Endothelial cell of umbilical vein (primary cell): ENCODE measurements around the gene ICAM5. TPM values are rescaled to one million over a fixed set of nuclear protein-coding genes. Genes with fewer than 3 reads are reported as not detected.
"Not testable (repeated sequence)": the region's sequence is repeated elsewhere in the genome, so short reads cannot be mapped to it uniquely, and the experiment has no call there.

Experiments
- Bru-seq: library from RNA; stranded (reverse); fragments of 400-500 nt; gene quantifications from one replicate; lab custom pipeline; 2021; lab: Mats Ljungman, UMichigan
- BruChase-seq, 2 experiments: library from RNA; stranded (reverse); fragments of 400-500 nt; gene quantifications; one replicate each; lab custom pipeline; 2021; lab: Mats Ljungman, UMichigan
- BruUV-seq: library from RNA; stranded (reverse); fragments of 400-500 nt; replicated peaks from 2 replicates; lab custom pipeline; 2021; lab: Mats Ljungman, UMichigan
- CTCF ChIA-PET: fragments of 300-600, 350-600 bp; sonication (Branson Sonifier 250); formaldehyde crosslinking; loops from one replicate; lab custom pipeline; 2021; ENCODE audit warnings: antibody characterized with exemption, inconsistent platforms; lab: Charles Lee
- POLR2A ChIA-PET: fragments of 300-600, 350-600 bp; sonication (Branson Sonifier 250); formaldehyde crosslinking; loops from one replicate; lab custom pipeline; 2021; ENCODE audit warnings: antibody characterized with exemption, inconsistent platforms; lab: Charles Lee
- DNase-seq: peaks from one replicate; pipeline ENCODE4 v3.0.0-alpha.2; 2011; ENCODE audit warnings: low read depth, low spot score
- FAIRE-seq: peaks from 2 replicates; lab custom pipeline; 2011; peaks lifted over from hg19 to GRCh38; lab: Jason Lieb, UNC
- H2AFZ ChIP-seq: 2 replicates; pipeline ENCODE4 v1.6.0; 2012; ENCODE audit warnings: low read depth, low read length, control low read depth, inconsistent platforms
- H3K27ac ChIP-seq: 2 replicates; pipeline ENCODE4 v1.5.1; 2011; ENCODE audit warnings: low read depth, mild to moderate bottlenecking, control low read depth, low read length, moderate library complexity; ENCODE audit not compliant: insufficient read depth
- H3K27me3 ChIP-seq, 2 experiments: 2 replicates each; pipeline versions ENCODE4 v1.6.0 to v1.6.1; 2011; ENCODE audit warnings: low read length in 2 of 2, mixed read lengths in 1 of 2; ENCODE audit not compliant: control insufficient read depth in 2 of 2, insufficient read depth in 2 of 2
- H3K36me3 ChIP-seq, 2 experiments: 2 replicates in 1 of 2; 3 replicates in 1 of 2; pipeline ENCODE4 v1.5.1; 2011; ENCODE audit warnings: low read length in 2 of 2, mild to moderate bottlenecking in 1 of 2, moderate library complexity in 1 of 2; ENCODE audit not compliant: control insufficient read depth in 2 of 2, insufficient read depth in 2 of 2; ENCODE audit errors: extremely low read depth in 1 of 2
- H3K4me1 ChIP-seq: 3 replicates; pipeline ENCODE4 v1.5.1; 2011; ENCODE audit warnings: mild to moderate bottlenecking, low read length; ENCODE audit not compliant: control insufficient read depth, insufficient read depth; ENCODE audit errors: extremely low read depth
- H3K4me2 ChIP-seq: 2 replicates; pipeline ENCODE4 v1.6.1; 2011; ENCODE audit warnings: low read length, control low read depth, mixed read lengths; ENCODE audit not compliant: insufficient read depth
- H3K4me3 ChIP-seq, 3 experiments: fragments of 200-600 bp in 1 of 3; sonication (generic), shearing (Covaris generic) in 1 of 3; replicated peaks in 1 of 3; 2 replicates each; pipeline ENCODE4 v1.5.1; 2011 to 2016; ENCODE audit warnings: control low read depth in 3 of 3, low read length in 3 of 3, mild to moderate bottlenecking in 2 of 3, inconsistent platforms in 1 of 3, low read depth in 1 of 3, moderate library complexity in 1 of 3; ENCODE audit not compliant: insufficient read depth in 1 of 3
- H3K79me2 ChIP-seq: 2 replicates; pipeline ENCODE4 v1.6.0; 2012; ENCODE audit warnings: low read length, inconsistent platforms; ENCODE audit not compliant: control insufficient read depth, insufficient read depth
- H3K9ac ChIP-seq: replicated peaks from 2 replicates; pipeline ENCODE3; 2011; ENCODE audit warnings: low read length, control low read depth; ENCODE audit not compliant: insufficient read depth; ENCODE audit errors: extremely low read depth
- H3K9me1 ChIP-seq: replicated peaks from 3 replicates; pipeline ENCODE4 v1.6.0; 2011; ENCODE audit warnings: mild to moderate bottlenecking, low read length; ENCODE audit not compliant: control insufficient read depth, insufficient read depth; ENCODE audit errors: extremely low read depth
- H3K9me3 ChIP-seq: replicated peaks from 2 replicates; pipeline ENCODE4 v1.5.1; 2012; ENCODE audit warnings: low read length, inconsistent platforms; ENCODE audit not compliant: control insufficient read depth, insufficient read depth
- H4K20me1 ChIP-seq: replicated peaks from 2 replicates; pipeline ENCODE3; 2011; ENCODE audit warnings: mild to moderate bottlenecking, low read length; ENCODE audit not compliant: control insufficient read depth, insufficient read depth; ENCODE audit errors: extremely low read depth
- CTCF ChIP-seq, 2 donors: IDR thresholded peaks; 1 replicate in 1 of 2; 2 replicates in 1 of 2; pipeline ENCODE4 v1.5.1; 2011; ENCODE audit warnings: low read length in 2 of 2, mild to moderate bottlenecking in 2 of 2, moderate library complexity in 2 of 2, control low read depth in 1 of 2, inconsistent platforms in 1 of 2, low read depth in 1 of 2; ENCODE audit not compliant: insufficient read depth in 1 of 2; ENCODE audit errors: extremely low read depth in 1 of 2
- EZH2 ChIP-seq: IDR thresholded peaks from 2 replicates; pipeline ENCODE4 v1.6.1; 2012; ENCODE audit warnings: borderline replicate concordance, low read depth, mild to moderate bottlenecking, moderate library complexity, low read length, inconsistent platforms; ENCODE audit not compliant: severe bottlenecking
- FOS ChIP-seq: IDR thresholded peaks from 2 replicates; pipeline ENCODE4 v1.6.1; 2011; ENCODE audit warnings: mild to moderate bottlenecking, low read length, moderate library complexity, borderline replicate concordance; ENCODE audit not compliant: insufficient read depth
- JUN ChIP-seq: IDR thresholded peaks from 2 replicates; pipeline ENCODE4 v1.6.1; 2011; ENCODE audit warnings: borderline replicate concordance, low read depth; ENCODE audit not compliant: insufficient read length, insufficient read depth
- MAX ChIP-seq: IDR thresholded peaks from 2 replicates; pipeline ENCODE4 v1.6.1; 2011; ENCODE audit not compliant: insufficient read depth, insufficient read length
- MYC ChIP-seq: IDR thresholded peaks from one replicate; pipeline ENCODE4 v1.6.1; 2011; ENCODE audit warnings: mild to moderate bottlenecking, low read depth, low read length
- POLR2A ChIP-seq: IDR thresholded peaks from 2 replicates; pipeline ENCODE4 v1.6.1; 2012; ENCODE audit warnings: low read depth, mild to moderate bottlenecking, control low read depth, low read length
- dilution Hi-C: fragments of 300-500 bp; cut with MboI; formaldehyde crosslinking; loops from one replicate; pipeline ENCODE4 v1.15.0; 2019; ENCODE audit warnings: low sequenced_read_pairs; ENCODE audit not compliant: extremely low pct_ligation_motif_present
- intact Hi-C: fragments of 100-400 bp; cut with micrococcal nuclease; formaldehyde crosslinking; loops from one replicate; pipeline ENCODE4 v1.10.0; 2022
- long read RNA-seq: library from polyadenylated mRNA; stranded (forward); transcript quantifications from one replicate; pipeline ENCODE4 v2.0.0, GENCODE V29; 2021
- polyA minus RNA-seq, 3 experiments: library from RNA; depleted of rRNA, polyadenylated mRNA; stranded (reverse); fragments of >200 nt; gene quantifications; 1 replicate in 1 of 3; 2 replicates in 2 of 3; pipeline ENCODE4 v1.2.3, GENCODE V29; 2011
- polyA plus RNA-seq, 4 experiments: library from polyadenylated mRNA; depleted of rRNA in 3 of 4; stranded (reverse) in 3 of 4; unstranded in 1 of 4; fragments of >200 nt; gene quantifications; 2 replicates each; pipeline versions ENCODE4 v1.2.1 to v1.2.3, GENCODE V29; 2011 to 2012; ENCODE audit warnings: missing spikeins in 1 of 4
- total RNA-seq: library from RNA; stranded (reverse); gene quantifications from 2 replicates; pipeline ENCODE4 v1.2.3, GENCODE V29; 2021

ICAM5 gene
- 0.40 TPM in 1 of 2 replicates, not detected in the other for total RNA-seq
- 0.03 and 0.10 TPM in 2 replicates for polyA plus RNA-seq
- polyA plus RNA-seq (2011; cell fraction: cytosol; rRNA removed): 0.04 TPM in 1 of 2 replicates, not detected in the other
- 0.74 and 0.84 TPM in 2 replicates for polyA plus RNA-seq (2011; cell fraction: nucleus; rRNA removed)
- polyA plus RNA-seq (2012): not detected in 2 replicates
- 0.24 and 1.3 TPM in 2 replicates for polyA minus RNA-seq
- polyA minus RNA-seq (2011; cell fraction: cytosol; rRNA and poly(A)+ RNA removed): 1.7 TPM
- polyA minus RNA-seq (2011; cell fraction: nucleus; rRNA and poly(A)+ RNA removed): 0.24 TPM in 1 of 2 replicates, not detected in the other
- percentile 10 among the genes with signal in this experiment for Bru-seq, nascent RNA
- BruChase-seq, experiment 1, labeled RNA remaining after a 6-hour chase: not detected
- not detected for BruChase-seq, experiment 2, labeled RNA remaining after a 2-hour chase
- long read RNA-seq: 0 reads

GRCh38 chr19:10289836-10290356 is at the start of gene ICAM5:
Gene ICAM5 (plus strand): TSS chr19:10289952. CDS start chr19:10290044, 92 bp downstream.
- no peak for FAIRE-seq
- ChIA-PET CTCF (interaction anchor here (0.7 to 2.4 kb wide), 8 partner anchors 10 to 127 kb away, joined by 3 to 29 read pairs (median 4); partner anchors contain the start of genes ICAM1 and ZGLP1), POLR2A (interaction anchor here (0.6 to 1.8 kb wide), 4 partner anchors 12 to 93 kb away, joined by 3 to 10 read pairs (median 7); partner anchors contain the start of gene ICAM1)
- peak within 1 kb of the TSS in 1 of 3 experiments; percentile 9 for H3K4me3 ChIP-seq
- H4K20me1 ChIP-seq: no peaks in the 10 kb centered on the region
- H3K36me3 ChIP-seq: no peaks in the 10 kb centered on the region
- no peak for DNase-seq
- no peaks in the 10 kb centered on the region for H3K9me3 ChIP-seq
- H3K27ac ChIP-seq: no peak within 1 kb of the TSS
- no peaks in the 10 kb centered on the region for H3K79me2 ChIP-seq
- no peaks in the 10 kb centered on the region for H3K9me1 ChIP-seq
- peaks cover 27% of the 10 kb centered on the region for H3K4me1 ChIP-seq
- dilution Hi-C loops (no loop called here), intact Hi-C loops (loop anchor here (2.0 kb wide), 1 partner anchor 45 kb away; no protein-coding TSS in a partner anchor)
- no peak for TF ChIP-seq CTCF (IDR thresholded peaks at IDR 0.05; ENCODE audit: extremely low read depth in 1 of 2, insufficient read depth in 1 of 2, low read depth in 1 of 2, low read length in 2 of 2)
- no peak for TF ChIP-seq JUN
- TF ChIP-seq MAX: no peak
- peak; percentile 37 for TF ChIP-seq EZH2
- no peak for TF ChIP-seq FOS
- TF ChIP-seq POLR2A: no peak
- no peak for TF ChIP-seq MYC
- H3K9ac ChIP-seq: no peak within 1 kb of the TSS
- BruUV-seq: no TSS peak
- H3K27me3 ChIP-seq: peaks cover 42 to 56% of the 10 kb centered on the region in 2 experiments
- peak within 1 kb of the TSS; percentile 81 for H2AFZ ChIP-seq
- peak within 1 kb of the TSS; percentile 51 for H3K4me2 ChIP-seq

- H3K4me3 ChIP-seq: not testable (repeated sequence)
Observed at GRCh38 chr19:10241826-10242449, 47.8 kb upstream of the ICAM5 start.

More at GRCh38 chr19:10241826-10242449, 47.8 kb upstream of the ICAM5 start:
- H2AFZ ChIP-seq, POLR2A ChIA-PET, BruUV-seq, dilution Hi-C loops, H3K4me1 ChIP-seq, H3K4me2 ChIP-seq, H3K36me3 ChIP-seq, H3K27ac ChIP-seq, CTCF ChIA-PET, H3K9ac ChIP-seq, H3K9me1 ChIP-seq, H3K79me2 ChIP-seq, H3K27me3 ChIP-seq, DNase-seq, H4K20me1 ChIP-seq, FAIRE-seq, H3K9me3 ChIP-seq: not testable (repeated sequence)
- intact Hi-C loops: loop anchor here (2.0 kb wide), 1 partner anchor 311 kb away; no protein-coding TSS in a partner anchor
